Activated naive CD4-positive, alpha-beta T cell treated with anti-CD3 and anti-CD28 coated beads, Interleukin-2, amount 50 U/mL, for 72 hours (primary cell): ENCODE measurements around the gene CHMP2B. TPM values are rescaled to one million over a fixed set of nuclear protein-coding genes. Genes with fewer than 3 reads are reported as not detected.
"Not testable (repeated sequence)": the region's sequence is repeated elsewhere in the genome, so short reads cannot be mapped to it uniquely, and the experiment has no call there.

Source experiments
- ATAC-seq, 2 donors: fragments of 150-1000 bp; cut with Tn5 transposase; 2 replicates each; pipeline ENCODE4 v1.10.0; 2021; ENCODE audit warnings: mild to moderate bottlenecking in 2 of 2, moderate library complexity in 2 of 2
- DNase-seq, 2 donors: peaks; one replicate each; pipeline ENCODE4 v3.0.0; 2021 to 2022; ENCODE audit warnings: low spot score in 2 of 2
- H3K27ac Mint-ChIP-seq, 2 donors: one replicate each; pipeline ENCODE4 v1.8.0; 2022; ENCODE audit warnings: mild to moderate bottlenecking in 2 of 2, mixed read lengths in 2 of 2
- H3K36me3 Mint-ChIP-seq, 2 donors: one replicate each; pipeline ENCODE4 v1.8.0; 2022; ENCODE audit warnings: mixed read lengths in 2 of 2
- H3K9me3 Mint-ChIP-seq, 2 donors: one replicate each; pipeline ENCODE4 v1.8.0; 2022; ENCODE audit warnings: mixed read lengths in 2 of 2
- total RNA-seq, 2 donors: library from RNA; stranded (reverse); gene quantifications; one replicate each; pipeline ENCODE4 v1.2.3, GENCODE V29; 2022

The CHMP2B gene
- total RNA-seq, 2 donors from 2014 or later, result 21.4 to 27.3 TPM

DNA sequence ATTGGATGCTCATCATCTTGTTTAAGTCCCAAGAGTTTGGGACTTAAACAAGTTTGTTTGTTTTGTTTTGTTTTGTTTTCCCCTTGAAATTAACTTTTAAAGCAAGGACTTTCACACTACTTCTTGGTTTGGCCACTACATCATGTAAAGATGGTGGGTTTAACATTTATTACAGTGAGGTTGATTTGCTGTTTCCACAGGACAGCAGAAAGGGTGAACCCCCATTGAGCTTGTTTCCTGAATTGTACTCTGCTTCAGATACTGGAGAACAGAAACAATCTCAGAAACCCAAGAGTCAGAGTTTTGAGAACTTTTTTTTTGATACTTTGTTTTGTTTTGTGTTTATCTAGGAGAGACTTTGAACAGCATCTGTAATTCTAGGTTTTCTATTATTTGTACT lies 42.6 kb downstream of the CHMP2B start:
- DNase-seq (no peak), ATAC-seq (no peak)
- Mint-ChIP-seq H3K36me3 (no peaks in the 10 kb centered on the region), H3K27ac (no peak overlapping the region), H3K9me3 (no peaks in the 10 kb centered on the region)

DNA sequence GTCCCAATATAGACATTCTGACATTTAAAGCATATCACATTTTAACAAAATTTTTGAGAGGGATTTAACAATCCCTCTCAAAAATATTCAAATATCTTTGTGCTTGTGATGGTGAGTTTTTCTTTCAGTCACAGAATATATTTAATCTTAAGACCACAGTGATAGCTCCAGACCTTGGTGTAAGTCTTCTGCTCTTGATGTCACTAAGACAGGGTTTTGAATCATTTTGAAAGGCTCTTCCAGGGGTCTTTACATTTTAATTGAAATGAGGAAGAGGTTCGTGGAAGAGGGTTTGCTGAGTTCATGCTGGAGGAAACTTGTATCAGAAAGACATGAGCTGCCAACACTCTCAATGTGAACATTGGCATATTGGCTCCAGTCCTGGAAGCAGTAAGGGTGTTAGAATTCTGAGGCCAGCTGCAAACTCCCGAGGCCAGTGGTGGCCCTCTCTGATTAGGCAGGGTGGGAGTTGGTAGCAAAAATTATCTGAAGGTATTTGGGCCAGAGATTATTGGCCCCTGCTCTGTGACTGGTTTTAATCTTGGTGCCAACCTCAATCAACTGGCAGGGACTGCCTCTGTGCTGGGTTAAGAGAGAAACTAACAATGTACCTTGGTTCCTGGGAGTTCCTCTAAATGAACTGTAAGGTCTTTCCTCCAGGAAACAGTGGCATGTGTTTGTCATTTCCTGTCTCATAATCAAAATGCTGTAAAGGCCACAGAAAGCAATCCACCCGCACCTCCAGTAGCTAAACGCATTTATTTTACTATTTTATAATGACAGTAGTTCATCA lies 44.0 kb downstream of the CHMP2B start:
- no peaks in the 10 kb centered on the region for H3K36me3 Mint-ChIP-seq
- DNase-seq (no peak), ATAC-seq (peak; percentile 63 to 70)
- H3K9me3 Mint-ChIP-seq, result no peaks in the 10 kb centered on the region
- peak overlapping the region; percentile 36 to 56 for H3K27ac Mint-ChIP-seq

DNA sequence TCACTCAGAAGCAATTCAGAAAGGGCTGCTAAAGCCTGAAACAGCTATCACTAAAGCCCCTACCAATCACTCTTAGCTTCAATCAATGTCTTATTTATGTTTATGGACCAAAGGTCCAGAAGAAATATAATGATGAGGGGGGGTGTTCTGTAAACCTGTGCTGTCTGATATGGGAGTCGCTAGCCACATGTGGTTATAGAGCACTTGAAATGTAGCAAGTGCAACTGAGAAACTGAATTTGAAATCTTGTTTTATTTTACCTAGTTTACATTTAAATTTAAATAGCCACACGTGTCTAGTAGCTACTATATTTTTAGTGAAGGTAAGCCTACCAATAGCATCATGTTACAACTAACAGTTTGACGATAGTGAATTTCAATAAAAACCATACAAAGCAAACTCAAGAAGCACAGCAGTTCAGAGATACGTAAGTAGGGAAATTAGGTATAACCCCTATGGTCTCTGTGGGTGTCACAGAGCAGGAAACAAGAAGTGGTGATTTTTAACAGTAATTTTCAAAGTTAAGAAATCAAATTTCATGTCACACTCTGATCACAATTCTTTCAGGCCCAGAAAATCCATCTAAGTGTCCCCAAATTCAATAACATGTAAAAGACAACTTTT lies 45.7 kb downstream of the CHMP2B start:
- H3K36me3 Mint-ChIP-seq, result no peaks in the 10 kb centered on the region
- DNase-seq (no peak), ATAC-seq (peak; percentile 46 to 75)
- no peak overlapping the region for H3K27ac Mint-ChIP-seq
- no peaks in the 10 kb centered on the region for H3K9me3 Mint-ChIP-seq

DNA sequence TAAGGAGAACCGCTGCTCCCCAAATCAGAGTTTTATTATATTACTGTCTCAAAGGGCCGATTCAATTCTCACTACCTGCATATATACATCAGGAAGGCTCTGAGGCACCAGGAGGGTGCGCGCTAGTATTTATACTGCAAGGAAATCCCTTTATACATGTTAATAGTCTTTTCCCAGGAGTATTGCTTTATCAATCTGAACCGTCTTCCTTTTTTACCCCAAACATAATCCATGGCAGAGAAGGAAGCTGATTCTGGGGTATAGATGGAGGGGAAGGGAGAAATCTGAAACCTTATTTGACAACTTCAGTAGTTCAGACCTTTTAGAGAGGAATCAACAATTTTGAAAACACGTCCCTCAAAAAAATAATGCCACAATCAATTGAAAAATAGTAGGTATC lies 49.4 kb downstream of the CHMP2B start, which contains the start of gene POU1F1:
POU1F1 (minus strand) TSS at position 101 of the 400 bp plus-strand sequence. CDS start 122 bp downstream, outside the sequence.
- H3K9me3 Mint-ChIP-seq, result no peaks in the 10 kb centered on the region
- DNase-seq, result no peak
- no peak within 1 kb of the TSS for H3K27ac Mint-ChIP-seq
- no peak for ATAC-seq
- H3K36me3 Mint-ChIP-seq, result no peaks in the 10 kb centered on the region

DNA sequence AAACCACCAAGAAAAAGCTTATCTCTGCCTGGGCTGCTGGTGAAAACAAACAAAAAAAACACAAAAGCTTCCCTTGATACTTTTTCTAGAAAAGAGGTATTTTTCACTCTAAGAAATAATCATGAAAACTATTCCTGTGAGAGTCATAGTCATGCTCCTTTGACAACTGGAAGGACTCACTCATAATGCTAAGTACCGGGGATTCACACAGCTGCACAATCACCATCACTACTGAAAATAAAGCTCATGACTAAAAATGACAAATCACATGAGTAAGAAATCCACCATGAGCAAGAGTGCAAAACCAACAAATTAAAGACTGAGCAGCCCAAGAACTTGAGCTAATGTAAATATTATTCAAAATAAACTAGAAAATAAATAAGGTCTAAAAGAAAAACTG lies 59.9 kb downstream of the CHMP2B start:
- peak in 1 of 2 donors; percentile 94 for ATAC-seq
- no peak for DNase-seq
- H3K27ac Mint-ChIP-seq, result peak overlapping the region in 1 of 2 donors; percentile 47
- no peaks in the 10 kb centered on the region for H3K9me3 Mint-ChIP-seq
- no peaks in the 10 kb centered on the region for H3K36me3 Mint-ChIP-seq

DNA sequence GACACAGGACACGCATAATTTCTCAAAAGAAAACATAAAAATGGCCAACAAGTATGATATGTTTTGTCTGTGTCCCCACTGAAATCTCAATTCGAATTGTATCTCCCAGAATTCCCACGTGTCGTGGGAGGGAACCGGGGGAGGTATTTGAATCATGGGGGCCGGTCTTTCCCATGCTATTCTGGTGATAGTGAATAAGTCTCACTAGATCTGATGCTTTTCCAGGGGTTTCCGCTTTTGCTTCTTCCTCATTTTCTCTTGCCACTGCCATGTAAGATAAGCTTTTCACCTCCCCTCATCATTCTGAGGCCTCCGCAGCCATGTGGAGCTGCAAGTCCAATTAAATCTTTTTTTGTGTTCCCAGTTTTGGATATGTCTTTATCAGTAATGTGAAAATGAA lies 61.3 kb downstream of the CHMP2B start:
- no peaks in the 10 kb centered on the region for H3K36me3 Mint-ChIP-seq
- DNase-seq, result no peak
- H3K9me3 Mint-ChIP-seq, result no peaks in the 10 kb centered on the region
- peak overlapping the region in 1 of 2 donors; percentile 13 for H3K27ac Mint-ChIP-seq
- no peak for ATAC-seq

DNA sequence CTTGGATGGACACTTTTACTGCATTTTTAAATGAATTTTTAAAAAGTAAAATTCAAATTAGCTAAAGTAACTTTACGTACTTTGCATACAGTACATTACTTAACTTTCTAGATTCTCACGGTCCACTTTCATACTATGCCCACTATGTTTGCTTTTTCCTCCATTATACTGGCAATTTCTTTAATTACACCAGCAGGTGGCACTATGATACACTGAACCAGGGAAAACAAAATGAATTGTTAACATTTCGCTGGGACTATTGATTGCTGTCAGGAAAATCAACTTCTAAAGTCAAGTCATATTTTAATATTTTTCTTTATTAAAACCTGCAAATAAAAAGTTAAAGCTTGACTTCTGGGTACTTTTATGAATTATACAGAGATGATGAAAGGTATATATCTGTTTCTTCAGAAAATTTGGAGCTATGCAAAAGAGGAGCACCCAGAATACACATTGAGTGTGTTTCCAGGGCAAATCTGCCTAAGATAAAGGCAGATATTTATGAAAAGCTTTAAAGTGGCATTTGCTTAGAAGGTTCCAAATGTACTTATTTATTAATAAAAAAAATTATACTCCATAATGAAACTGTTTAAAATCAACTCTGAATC lies 71.1 kb downstream of the CHMP2B start:
- ATAC-seq (peak; percentile 37 to 65), DNase-seq (no peak)
- H3K9me3 Mint-ChIP-seq, result no peaks in the 10 kb centered on the region
- H3K27ac Mint-ChIP-seq, result no peak overlapping the region
- no peaks in the 10 kb centered on the region for H3K36me3 Mint-ChIP-seq

DNA sequence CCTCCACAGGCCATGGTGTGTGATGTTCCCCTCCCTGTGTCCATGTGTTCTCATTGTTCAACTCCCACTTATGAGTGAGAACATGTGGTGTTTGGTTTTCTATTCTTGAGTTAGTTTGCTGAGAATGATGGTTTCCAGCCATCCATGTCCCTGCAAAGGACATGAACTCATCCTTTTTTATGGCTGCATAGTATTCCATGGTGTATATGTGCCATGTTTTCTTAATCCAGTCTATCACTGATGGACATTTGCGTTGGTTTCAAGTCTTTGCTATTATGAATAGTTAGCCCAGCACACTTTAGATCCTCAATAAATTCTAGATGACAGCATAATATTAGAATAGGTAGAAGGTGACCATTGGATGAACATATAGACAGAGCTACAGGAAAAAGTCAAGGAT lies 77.9 kb downstream of the CHMP2B start:
- H3K9me3 Mint-ChIP-seq, ATAC-seq, H3K36me3 Mint-ChIP-seq, DNase-seq, H3K27ac Mint-ChIP-seq: not testable (repeated sequence)

Other genes with a start within 250 kb of the CHMP2B start
- gene VGLL3, start 236.2 kb upstream of the CHMP2B start, total RNA-seq, result under 1 TPM in 1 of 2 donors, not detected in 1; 0.14 TPM
- not detected for gene POU1F1, start 49.3 kb downstream of the CHMP2B start, total RNA-seq